Lung (tissue), 12 donors: ENCODE data around the gene RASAL1. TPM values are rescaled to one million over a fixed set of nuclear protein-coding genes. Genes with fewer than 3 reads are reported as not detected.
A peak's percentile ranks its signal among the peaks of the same experiment; 100 is the strongest.

ENCODE experiments used
- ATAC-seq: fragments of 200-7000 bp; cut with Tn5 transposase; one replicate; pipeline ENCODE4 v1.9.1; 2020; ENCODE audit warnings: moderate number of reproducible peaks; ENCODE audit not compliant: insufficient read depth, low FRiP score
- DNase-seq, 3 donors: peaks; one replicate each; pipeline ENCODE4 v3.0.0-alpha.2; 2013 to 2017
- H3K27ac ChIP-seq, 2 donors: one replicate each; pipeline ENCODE4 v1.5.1; 2013; ENCODE audit warnings: mild to moderate bottlenecking in 2 of 2, moderate library complexity in 2 of 2, control low read depth in 1 of 2, inconsistent platforms in 1 of 2, low read depth in 1 of 2, low read length in 1 of 2
- H3K27me3 ChIP-seq, 3 donors: one replicate each; pipeline ENCODE4 v1.5.1; 2013; ENCODE audit warnings: low read length in 2 of 3; ENCODE audit not compliant: control insufficient read depth in 3 of 3, insufficient read depth in 3 of 3
- H3K36me3 ChIP-seq, 4 donors: one replicate each; pipeline ENCODE4 v1.5.1; 2013; ENCODE audit warnings: low read length in 4 of 4, mild to moderate bottlenecking in 1 of 4, moderate library complexity in 1 of 4; ENCODE audit not compliant: control insufficient read depth in 4 of 4, insufficient read depth in 4 of 4
- H3K4me1 ChIP-seq, 5 donors: one replicate each; pipeline ENCODE4 v1.5.1; 2013; ENCODE audit warnings: low read length in 5 of 5, mild to moderate bottlenecking in 2 of 5, moderate library complexity in 1 of 5; ENCODE audit not compliant: control insufficient read depth in 5 of 5, insufficient read depth in 5 of 5
- H3K4me3 ChIP-seq: one replicate; pipeline ENCODE4 v1.5.1; 2013; ENCODE audit warnings: mild to moderate bottlenecking, control low read depth, moderate library complexity
- H3K9ac ChIP-seq, 2 donors: one replicate each; pipeline ENCODE4 v1.5.1; 2013; ENCODE audit warnings: low read length in 2 of 2, control low read depth in 1 of 2; ENCODE audit not compliant: insufficient read depth in 1 of 2
- H3K9me3 ChIP-seq, 4 donors: one replicate each; pipeline ENCODE4 v1.5.1; 2013; ENCODE audit warnings: low read length in 3 of 4, mild to moderate bottlenecking in 1 of 4, moderate library complexity in 1 of 4; ENCODE audit not compliant: control insufficient read depth in 4 of 4, insufficient read depth in 3 of 4
- WGBS, 2 donors: extraction: QIAGEN DNeasy Blood & Tissue Kit; methylation state at CpG; one replicate each; pipeline ENCODE4 v1.1.7; 2013; 5-methylcytosine and 5-hydroxymethylcytosine counted together
- polyA plus RNA-seq, 2 donors: library from polyadenylated mRNA; stranded (reverse); fragments of 200-250 nt; gene quantifications; one replicate each; pipeline ENCODE4 v1.2.1, GENCODE V29; 2013
- total RNA-seq, 2 donors: library from RNA; depleted of rRNA in 1 of 2; stranded (reverse); fragments of >200 nt in 1 of 2; gene quantifications; one replicate each; pipeline ENCODE4 v1.2.1, GENCODE V29; 2014 to 2021
- TF ChIP-seq, protein P1 (sequence below): IDR thresholded peaks from 2 replicates; pipeline ENCODE4 v1.5.1; 2012; ENCODE audit warnings: mild to moderate bottlenecking; ENCODE audit errors: control extremely low read depth, extremely low read depth
- donor health status: control.
- donor health status: control.
- donor health status: Bipolar disorder and iron deficiency.
- donor health status: healthy.
- donor health status: DM: yes; HTN: yes; CAD: no.

RASAL1 gene
- total and polyA plus RNA-seq, 4 donors: 0.09 to 1.8 (median 0.62) TPM

DNA sequence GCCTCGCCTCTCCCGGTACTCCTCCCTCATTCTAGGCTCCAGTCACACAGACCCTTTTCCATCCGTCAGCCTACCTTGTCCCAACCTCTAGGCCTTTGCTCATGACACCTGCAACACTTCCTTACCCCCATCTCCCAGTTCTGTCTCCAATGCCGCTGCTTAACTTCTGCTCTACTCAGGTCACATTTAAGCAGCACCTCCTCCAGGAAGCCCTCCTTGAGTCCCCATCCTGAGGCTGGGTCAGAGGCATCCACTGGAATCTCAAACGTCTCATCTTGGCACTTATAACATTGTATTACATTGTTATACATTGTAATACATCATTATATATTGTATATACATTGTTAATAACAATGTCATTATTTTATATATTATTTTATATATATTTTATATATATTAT is 32.8 kb downstream of the RASAL1 start:
- DNase-seq (no peak), ATAC-seq (no peak)
- no peaks in the 10 kb centered on the region for H3K27me3 ChIP-seq
- H3K9ac ChIP-seq: no peak overlapping the region
- H3K27ac ChIP-seq: no peak overlapping the region
- H3K9me3 ChIP-seq: no peaks in the 10 kb centered on the region
- TF ChIP-seq, protein P1, sequence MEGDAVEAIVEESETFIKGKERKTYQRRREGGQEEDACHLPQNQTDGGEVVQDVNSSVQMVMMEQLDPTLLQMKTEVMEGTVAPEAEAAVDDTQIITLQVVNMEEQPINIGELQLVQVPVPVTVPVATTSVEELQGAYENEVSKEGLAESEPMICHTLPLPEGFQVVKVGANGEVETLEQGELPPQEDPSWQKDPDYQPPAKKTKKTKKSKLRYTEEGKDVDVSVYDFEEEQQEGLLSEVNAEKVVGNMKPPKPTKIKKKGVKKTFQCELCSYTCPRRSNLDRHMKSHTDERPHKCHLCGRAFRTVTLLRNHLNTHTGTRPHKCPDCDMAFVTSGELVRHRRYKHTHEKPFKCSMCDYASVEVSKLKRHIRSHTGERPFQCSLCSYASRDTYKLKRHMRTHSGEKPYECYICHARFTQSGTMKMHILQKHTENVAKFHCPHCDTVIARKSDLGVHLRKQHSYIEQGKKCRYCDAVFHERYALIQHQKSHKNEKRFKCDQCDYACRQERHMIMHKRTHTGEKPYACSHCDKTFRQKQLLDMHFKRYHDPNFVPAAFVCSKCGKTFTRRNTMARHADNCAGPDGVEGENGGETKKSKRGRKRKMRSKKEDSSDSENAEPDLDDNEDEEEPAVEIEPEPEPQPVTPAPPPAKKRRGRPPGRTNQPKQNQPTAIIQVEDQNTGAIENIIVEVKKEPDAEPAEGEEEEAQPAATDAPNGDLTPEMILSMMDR: no peak
- H3K4me3 ChIP-seq: no peak overlapping the region
- peaks cover 0 to 6% (median 0%) of the 10 kb centered on the region in 5 donors for H3K4me1 ChIP-seq
- H3K36me3 ChIP-seq: no peaks in the 10 kb centered on the region
- 85 to 89% methylated on average over 5 of the region's 5 CpGs for WGBS, 2 donors

DNA sequence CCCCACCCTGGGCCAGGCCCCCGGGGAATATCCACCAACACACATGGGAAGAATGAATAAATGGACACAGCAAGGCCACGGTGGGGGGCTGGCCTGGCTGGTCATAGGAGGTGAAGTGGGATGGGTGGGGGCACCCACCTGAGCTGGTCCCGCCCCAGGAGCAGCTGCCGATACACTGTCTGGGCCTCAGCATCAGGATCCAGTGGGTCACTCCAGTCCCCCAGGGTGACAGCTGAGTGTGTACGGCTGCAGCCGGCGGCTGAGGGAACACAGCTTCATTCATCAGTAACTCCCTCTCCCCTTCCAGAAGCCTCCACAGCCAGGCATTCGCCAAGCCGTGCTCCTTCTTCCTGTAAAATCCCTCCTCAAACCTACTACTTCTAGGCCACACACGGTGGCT is 33.8 kb downstream of the RASAL1 start:
- Histone ChIP-seq H3K36me3 (no peaks in the 10 kb centered on the region), H3K9ac (no peak overlapping the region), H3K9me3 (no peaks in the 10 kb centered on the region), H3K4me3 (no peak overlapping the region), H3K4me1 (peaks cover 0 to 7% (median 0%) of the 10 kb centered on the region in 5 donors), H3K27me3 (no peaks in the 10 kb centered on the region), H3K27ac (no peak overlapping the region)
- DNase-seq (peak in 1 of 3 donors; percentile 22), ATAC-seq (no peak)
- TF ChIP-seq, protein P1: no peak
- WGBS, 2 donors: 70 to 85% methylated on average over 10 of the region's 10 CpGs

DNA sequence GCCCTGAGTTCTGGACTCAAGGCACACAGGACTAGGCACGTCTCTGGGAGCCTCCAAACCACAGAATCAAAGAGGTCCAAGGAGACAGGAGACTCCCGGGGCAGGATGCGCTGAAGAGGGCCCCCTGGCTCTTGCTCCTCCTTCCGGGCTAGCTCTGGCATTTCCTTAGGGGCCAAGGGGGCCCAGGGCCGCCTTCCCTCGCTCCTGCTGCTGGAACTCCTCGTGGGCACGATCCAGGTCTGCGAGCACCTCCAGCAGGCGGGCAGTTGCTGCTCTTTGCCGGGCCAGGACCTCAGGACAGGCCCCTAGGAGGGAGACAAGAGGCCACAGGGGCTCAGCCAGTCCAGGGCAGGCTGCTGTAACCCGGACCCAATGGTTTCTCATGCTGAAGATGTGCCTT is 35.8 kb downstream of the RASAL1 start:
- Histone ChIP-seq H3K27me3 (no peaks in the 10 kb centered on the region), H3K4me1 (peaks cover 0 to 7% (median 0%) of the 10 kb centered on the region in 5 donors), H3K9ac (no peak overlapping the region), H3K27ac (no peak overlapping the region), H3K4me3 (no peak overlapping the region), H3K36me3 (no peaks in the 10 kb centered on the region), H3K9me3 (no peaks in the 10 kb centered on the region)
- ATAC-seq (no peak), DNase-seq (no peak)
- 74 to 81% methylated on average over 12 of the region's 12 CpGs for WGBS, 2 donors
- TF ChIP-seq, protein P1: no peak

DNA sequence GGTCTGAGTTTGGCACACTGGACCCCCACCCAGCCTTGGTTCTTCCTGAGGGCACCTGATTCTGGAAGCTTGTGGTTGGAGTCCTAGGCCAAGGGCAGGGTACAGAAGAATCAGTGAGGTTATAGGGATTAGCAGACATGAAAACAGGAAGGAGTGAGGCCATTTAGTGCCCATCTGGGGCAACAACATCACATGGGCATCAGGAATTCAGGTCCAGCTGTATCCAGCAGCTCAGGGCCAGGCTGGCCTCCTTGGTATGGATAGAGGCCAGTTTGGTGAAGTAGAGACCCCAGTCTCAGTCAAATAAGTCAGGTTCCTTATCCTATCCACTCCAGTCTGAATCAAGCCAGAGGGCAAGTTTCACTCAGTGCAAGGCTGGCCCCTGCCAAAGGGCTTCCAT is 36.2 kb downstream of the RASAL1 start:
- H3K36me3 ChIP-seq: no peaks in the 10 kb centered on the region
- TF ChIP-seq, protein P1: no peak
- ATAC-seq: no peak
- H3K27me3 ChIP-seq: no peaks in the 10 kb centered on the region
- H3K9me3 ChIP-seq: no peaks in the 10 kb centered on the region
- no peak overlapping the region for H3K9ac ChIP-seq
- H3K27ac ChIP-seq: no peak overlapping the region
- DNase-seq: no peak
- no peak overlapping the region for H3K4me3 ChIP-seq
- peaks cover 0 to 7% (median 0%) of the 10 kb centered on the region in 5 donors for H3K4me1 ChIP-seq
